ENCODE measurements around the gene SCG5. TPM values are rescaled to one million over a fixed set of nuclear protein-coding genes. Genes with fewer than 3 reads are reported as not detected.

The SCG5 gene
- total and polyA plus RNA-seq, 2 of the 13 experiments (the other 11 are each of a cell fraction or from before 2014, with no cell fraction given), result 2.3 to 3.5 TPM

- no peak for TF ChIP-seq RNF219 (CRISPR knock-in tag; IDR thresholded peaks at IDR 0.05)
- no peak for TF ChIP-seq ZNF546 (CRISPR knock-in tag; conservative IDR thresholded peaks at IDR 0.05)
- TF ChIP-seq TRIM22 (IDR thresholded peaks at IDR 0.05), result no peak
- TF ChIP-seq, protein P1, sequence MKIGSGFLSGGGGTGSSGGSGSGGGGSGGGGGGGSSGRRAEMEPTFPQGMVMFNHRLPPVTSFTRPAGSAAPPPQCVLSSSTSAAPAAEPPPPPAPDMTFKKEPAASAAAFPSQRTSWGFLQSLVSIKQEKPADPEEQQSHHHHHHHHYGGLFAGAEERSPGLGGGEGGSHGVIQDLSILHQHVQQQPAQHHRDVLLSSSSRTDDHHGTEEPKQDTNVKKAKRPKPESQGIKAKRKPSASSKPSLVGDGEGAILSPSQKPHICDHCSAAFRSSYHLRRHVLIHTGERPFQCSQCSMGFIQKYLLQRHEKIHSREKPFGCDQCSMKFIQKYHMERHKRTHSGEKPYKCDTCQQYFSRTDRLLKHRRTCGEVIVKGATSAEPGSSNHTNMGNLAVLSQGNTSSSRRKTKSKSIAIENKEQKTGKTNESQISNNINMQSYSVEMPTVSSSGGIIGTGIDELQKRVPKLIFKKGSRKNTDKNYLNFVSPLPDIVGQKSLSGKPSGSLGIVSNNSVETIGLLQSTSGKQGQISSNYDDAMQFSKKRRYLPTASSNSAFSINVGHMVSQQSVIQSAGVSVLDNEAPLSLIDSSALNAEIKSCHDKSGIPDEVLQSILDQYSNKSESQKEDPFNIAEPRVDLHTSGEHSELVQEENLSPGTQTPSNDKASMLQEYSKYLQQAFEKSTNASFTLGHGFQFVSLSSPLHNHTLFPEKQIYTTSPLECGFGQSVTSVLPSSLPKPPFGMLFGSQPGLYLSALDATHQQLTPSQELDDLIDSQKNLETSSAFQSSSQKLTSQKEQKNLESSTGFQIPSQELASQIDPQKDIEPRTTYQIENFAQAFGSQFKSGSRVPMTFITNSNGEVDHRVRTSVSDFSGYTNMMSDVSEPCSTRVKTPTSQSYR (CRISPR knock-in tag; IDR thresholded peaks at IDR 0.05; ENCODE audit: borderline replicate concordance), result no peak
- no peak for TF ChIP-seq PHF20 (CRISPR knock-in tag; IDR thresholded peaks at IDR 0.05)
- TF ChIP-seq DNMT1 (CRISPR knock-in tag; IDR thresholded peaks at IDR 0.05), result no peak
- no peak for TF ChIP-seq SP5 (CRISPR knock-in tag; IDR thresholded peaks at IDR 0.05; ENCODE audit: borderline replicate concordance, low read depth)
- no peak for TF ChIP-seq TMF1 (CRISPR knock-in tag; IDR thresholded peaks at IDR 0.05; ENCODE audit: low read depth)
- TF ChIP-seq GFI1 (CRISPR knock-in tag; IDR thresholded peaks at IDR 0.05; ENCODE audit: borderline replicate concordance), result peak; percentile 76
- TF ChIP-seq ZNF432 (CRISPR knock-in tag; IDR thresholded peaks at IDR 0.05; ENCODE audit: borderline replicate concordance), result no peak
- TF ChIP-seq, protein P2, sequence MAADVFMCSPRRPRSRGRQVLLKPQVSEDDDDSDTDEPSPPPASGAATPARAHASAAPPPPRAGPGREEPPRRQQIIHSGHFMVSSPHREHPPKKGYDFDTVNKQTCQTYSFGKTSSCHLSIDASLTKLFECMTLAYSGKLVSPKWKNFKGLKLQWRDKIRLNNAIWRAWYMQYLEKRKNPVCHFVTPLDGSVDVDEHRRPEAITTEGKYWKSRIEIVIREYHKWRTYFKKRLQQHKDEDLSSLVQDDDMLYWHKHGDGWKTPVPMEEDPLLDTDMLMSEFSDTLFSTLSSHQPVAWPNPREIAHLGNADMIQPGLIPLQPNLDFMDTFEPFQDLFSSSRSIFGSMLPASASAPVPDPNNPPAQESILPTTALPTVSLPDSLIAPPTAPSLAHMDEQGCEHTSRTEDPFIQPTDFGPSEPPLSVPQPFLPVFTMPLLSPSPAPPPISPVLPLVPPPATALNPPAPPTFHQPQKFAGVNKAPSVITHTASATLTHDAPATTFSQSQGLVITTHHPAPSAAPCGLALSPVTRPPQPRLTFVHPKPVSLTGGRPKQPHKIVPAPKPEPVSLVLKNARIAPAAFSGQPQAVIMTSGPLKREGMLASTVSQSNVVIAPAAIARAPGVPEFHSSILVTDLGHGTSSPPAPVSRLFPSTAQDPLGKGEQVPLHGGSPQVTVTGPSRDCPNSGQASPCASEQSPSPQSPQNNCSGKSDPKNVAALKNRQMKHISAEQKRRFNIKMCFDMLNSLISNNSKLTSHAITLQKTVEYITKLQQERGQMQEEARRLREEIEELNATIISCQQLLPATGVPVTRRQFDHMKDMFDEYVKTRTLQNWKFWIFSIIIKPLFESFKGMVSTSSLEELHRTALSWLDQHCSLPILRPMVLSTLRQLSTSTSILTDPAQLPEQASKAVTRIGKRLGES (CRISPR knock-in tag; IDR thresholded peaks at IDR 0.05; ENCODE audit: borderline replicate concordance), result no peak
- no peak for TF ChIP-seq RFX5 (IDR thresholded peaks at IDR 0.05; ENCODE audit: low read depth, low read length)
- TF ChIP-seq GPN1 (CRISPR knock-in tag; IDR thresholded peaks at IDR 0.05; ENCODE audit: borderline replicate concordance), result no peak
- no peak for TF ChIP-seq ZBTB8A (CRISPR knock-in tag; IDR thresholded peaks at IDR 0.05; ENCODE audit: borderline replicate concordance, low read depth)
- no peak for TF ChIP-seq ZNF558 (CRISPR knock-in tag; IDR thresholded peaks at IDR 0.05; ENCODE audit: borderline replicate concordance)
- no peak for TF ChIP-seq ZNF317 (CRISPR knock-in tag; IDR thresholded peaks at IDR 0.05)
- no peak for TF ChIP-seq RORA (CRISPR knock-in tag; IDR thresholded peaks at IDR 0.05)
- TF ChIP-seq HDAC1 (CRISPR knock-in tag; IDR thresholded peaks at IDR 0.05), result peak; percentile 72
- no peak for TF ChIP-seq ZNF513 (CRISPR knock-in tag; conservative IDR thresholded peaks at IDR 0.05)
Measured at GRCh38 chr15:32677238-32677750, 35.8 kb downstream of the SCG5 start (continued).
